T-helper 2 cell treated with Interferon-gamma antibody and Interleukin-4, amounts not matched to agents 5 μg/mL and 100 μg/mL, for 36 hours (primary cell): ENCODE measurements around the gene SIAH2.

Experiments
- DNase-seq: peaks from one replicate; pipeline ENCODE4 v3.0.0; 2021; ENCODE audit warnings: low spot score
- H3K27ac Mint-ChIP-seq: one replicate; pipeline ENCODE4 v1.8.0; 2021; ENCODE audit warnings: mild to moderate bottlenecking, mixed read lengths
- H3K27me3 Mint-ChIP-seq: one replicate; pipeline ENCODE4 v1.8.0; 2021; ENCODE audit warnings: low read depth, mixed read lengths
- H3K36me3 Mint-ChIP-seq: one replicate; pipeline ENCODE4 v1.8.0; 2021; ENCODE audit warnings: low read depth, mixed read lengths
- H3K4me1 Mint-ChIP-seq: one replicate; pipeline ENCODE4 v1.8.0; 2021; ENCODE audit warnings: low read depth, mixed read lengths
- H3K4me3 Mint-ChIP-seq: one replicate; pipeline ENCODE4 v1.8.0; 2022; ENCODE audit warnings: mild to moderate bottlenecking, moderate library complexity, mixed read lengths
- H3K9me3 Mint-ChIP-seq: one replicate; pipeline ENCODE4 v1.8.0; 2021; ENCODE audit warnings: mixed read lengths

The SIAH2 gene

DNA sequence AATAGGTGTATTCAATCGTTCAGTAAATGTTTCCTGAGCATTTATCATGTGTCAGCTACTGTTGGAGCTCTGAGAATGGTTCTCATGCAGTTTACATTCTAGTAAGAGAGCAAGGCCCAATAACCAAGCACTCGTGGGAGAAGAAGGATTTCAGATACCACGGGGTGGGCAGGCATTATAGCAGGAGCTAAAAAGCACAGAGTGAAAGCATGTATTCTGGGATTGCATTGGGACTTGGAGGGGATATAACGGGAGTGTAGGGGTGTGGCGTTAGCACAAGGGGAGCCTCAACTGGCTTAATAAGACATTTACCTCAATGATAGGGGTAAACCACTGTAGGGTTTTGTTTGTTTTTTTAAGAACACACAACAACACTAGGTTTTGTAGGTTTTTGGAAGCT lies 1.6 kb upstream of the SIAH2 start:
- peaks cover 15% of the 10 kb centered on the region for H3K36me3 Mint-ChIP-seq
- no peaks in the 10 kb centered on the region for H3K27me3 Mint-ChIP-seq
- no peaks in the 10 kb centered on the region for H3K9me3 Mint-ChIP-seq
- no peak for DNase-seq
- peaks cover 33% of the 10 kb centered on the region for H3K4me1 Mint-ChIP-seq
- H3K4me3 Mint-ChIP-seq = peak overlapping the region; percentile 98
- H3K27ac Mint-ChIP-seq = peak overlapping the region; percentile 100

DNA sequence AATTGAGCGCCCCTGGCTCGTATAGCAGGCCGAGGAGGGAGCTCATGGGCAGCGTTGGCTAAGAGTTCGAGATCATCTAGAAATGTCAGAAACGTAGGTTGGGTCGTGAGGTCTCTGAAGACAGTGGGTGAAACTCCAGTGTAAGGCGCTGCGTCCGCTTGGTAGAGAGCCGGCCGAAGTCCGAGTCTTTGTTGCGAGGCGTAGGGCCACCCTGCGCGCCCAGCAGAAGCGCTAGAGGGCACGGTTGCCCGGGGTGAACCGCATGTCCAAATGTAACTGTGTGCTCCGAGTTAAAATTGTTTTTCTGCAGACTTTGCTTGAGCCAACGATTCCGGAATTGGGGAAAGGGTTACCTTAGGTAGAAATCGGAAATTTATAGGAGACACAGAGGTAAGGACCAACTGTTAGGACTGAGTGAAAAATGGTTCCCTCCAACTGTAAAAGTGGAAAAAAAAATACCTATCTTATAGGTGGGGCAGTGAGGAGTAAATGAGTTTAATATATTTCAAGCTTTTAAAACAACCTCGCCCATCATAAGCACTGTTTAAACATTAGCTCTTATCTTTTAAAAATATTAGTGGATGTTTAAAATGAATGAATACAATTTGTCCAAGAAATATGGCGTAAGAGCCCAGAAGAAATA lies 993 bp upstream of the SIAH2 start:
- Mint-ChIP-seq H3K36me3 (peaks cover 17% of the 10 kb centered on the region), H3K4me3 (peak overlapping the region; percentile 98), H3K4me1 (peaks cover 39% of the 10 kb centered on the region), H3K27me3 (no peaks in the 10 kb centered on the region), H3K27ac (peak overlapping the region; percentile 100), H3K9me3 (no peaks in the 10 kb centered on the region)
- peak; percentile 54 for DNase-seq

DNA sequence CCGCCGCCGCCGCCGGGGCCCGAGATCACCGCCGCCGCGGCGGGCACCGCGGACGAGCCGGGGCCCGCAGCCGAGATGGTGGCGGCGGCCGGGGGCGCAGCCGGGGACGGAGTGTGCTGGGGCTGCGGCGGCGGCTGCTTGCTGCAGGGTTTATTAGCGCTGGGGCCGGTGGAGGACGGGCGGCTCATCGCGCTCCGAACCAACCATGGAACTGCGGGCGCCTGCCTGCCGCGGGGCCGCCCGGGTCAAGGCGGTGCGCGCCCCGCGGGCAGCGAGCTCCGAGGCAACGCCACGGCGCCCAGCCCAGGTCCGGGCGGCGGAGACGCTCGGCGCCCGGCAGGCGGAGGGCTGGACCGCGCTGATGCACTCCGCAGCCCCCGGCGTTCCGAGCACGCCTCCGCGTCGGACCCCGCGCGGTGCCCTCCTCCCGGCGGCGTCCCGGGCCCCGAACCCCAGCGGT lies 277 bp downstream of the SIAH2 start:
- DNase-seq = no peak
- Mint-ChIP-seq H3K27me3 (no peaks in the 10 kb centered on the region), H3K4me3 (peak overlapping the region; percentile 90), H3K36me3 (peaks cover 26% of the 10 kb centered on the region), H3K9me3 (no peaks in the 10 kb centered on the region), H3K4me1 (peaks cover 47% of the 10 kb centered on the region), H3K27ac (peak overlapping the region; percentile 97)

DNA sequence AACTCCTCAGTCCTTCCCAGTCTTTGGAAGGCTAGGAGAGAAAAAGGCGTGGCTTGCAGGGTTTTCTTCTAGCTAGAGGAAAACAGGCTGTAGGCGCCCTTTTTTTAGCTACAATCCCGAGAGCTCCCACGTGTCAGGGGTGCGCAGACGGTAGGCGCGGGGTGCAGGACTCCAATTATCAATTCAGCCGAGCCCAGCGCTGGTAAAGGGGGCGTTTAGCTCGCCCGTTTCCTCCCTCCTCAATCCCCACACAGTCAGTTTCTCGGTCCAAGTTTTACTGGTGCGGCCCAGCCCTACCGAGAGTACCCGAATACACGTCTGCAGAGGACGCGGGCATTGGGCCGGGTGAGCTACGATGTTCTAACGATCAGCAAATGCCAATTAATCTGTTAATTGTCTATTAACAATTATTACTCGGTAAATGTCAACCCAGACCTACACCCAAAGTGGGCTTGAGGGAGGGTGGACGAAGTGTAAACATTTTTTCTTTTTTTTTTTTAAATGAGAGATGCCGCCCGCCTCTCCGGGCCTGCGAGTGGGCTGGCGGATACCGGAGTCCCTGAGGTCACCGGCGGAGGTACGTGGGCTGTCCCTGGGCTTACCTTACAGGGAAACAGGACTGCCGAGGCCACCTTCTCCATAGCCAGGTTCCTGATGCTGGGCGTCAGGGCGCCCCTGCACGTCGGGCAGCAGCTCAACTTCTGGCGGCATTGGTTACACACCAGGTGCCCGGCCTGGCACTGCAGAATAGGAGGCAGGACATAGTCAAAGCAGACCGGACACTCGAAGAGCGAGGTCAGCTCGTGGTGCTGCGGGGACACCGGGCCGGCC lies 923 bp downstream of the SIAH2 start:
- H3K27ac Mint-ChIP-seq = peak overlapping the region; percentile 97
- no peak for DNase-seq
- peaks cover 51% of the 10 kb centered on the region for H3K4me1 Mint-ChIP-seq
- peaks cover 31% of the 10 kb centered on the region for H3K36me3 Mint-ChIP-seq
- peak overlapping the region; percentile 90 for H3K4me3 Mint-ChIP-seq
- no peaks in the 10 kb centered on the region for H3K27me3 Mint-ChIP-seq
- H3K9me3 Mint-ChIP-seq = no peaks in the 10 kb centered on the region

DNA sequence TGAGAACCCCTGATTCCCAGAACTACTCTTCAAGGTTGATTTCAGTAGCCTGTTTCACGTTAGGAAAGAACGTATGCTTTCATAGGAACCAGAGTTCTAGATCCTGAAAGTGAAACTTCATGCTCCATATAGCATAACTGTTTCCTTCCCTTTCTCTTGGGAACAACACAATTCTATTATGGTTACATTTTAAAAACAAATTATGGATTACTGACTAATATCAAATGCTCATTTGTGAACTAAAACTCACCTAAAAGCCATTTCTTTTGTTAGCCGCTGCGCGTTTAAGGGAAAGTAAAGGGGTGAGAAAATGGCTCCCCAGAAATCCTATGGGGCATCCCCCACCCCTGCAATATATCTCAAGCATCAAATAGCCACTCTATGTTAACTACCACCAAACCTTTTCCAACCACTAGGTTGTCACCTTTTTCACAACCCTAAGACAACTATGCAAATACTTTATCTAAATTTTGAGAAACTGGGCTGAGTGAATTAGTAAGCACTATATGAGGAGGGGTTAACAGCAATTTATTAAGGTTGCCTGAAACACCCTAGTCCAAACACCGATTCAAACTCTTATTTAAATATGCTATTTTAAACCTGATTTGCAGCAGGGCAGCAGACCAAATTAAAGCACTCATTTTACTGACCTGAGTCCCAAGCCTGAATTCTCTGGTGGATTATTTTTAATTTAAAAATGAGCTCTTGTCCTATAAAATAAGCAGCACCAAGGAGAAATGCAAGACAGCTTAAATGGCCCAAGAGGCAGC lies 2.4 kb downstream of the SIAH2 start:
- Mint-ChIP-seq H3K27ac (peak overlapping the region; percentile 97), H3K36me3 (peaks cover 43% of the 10 kb centered on the region), H3K4me1 (peaks cover 51% of the 10 kb centered on the region), H3K27me3 (no peaks in the 10 kb centered on the region), H3K4me3 (peak overlapping the region; percentile 90), H3K9me3 (no peaks in the 10 kb centered on the region)
- peak; percentile 73 for DNase-seq

DNA sequence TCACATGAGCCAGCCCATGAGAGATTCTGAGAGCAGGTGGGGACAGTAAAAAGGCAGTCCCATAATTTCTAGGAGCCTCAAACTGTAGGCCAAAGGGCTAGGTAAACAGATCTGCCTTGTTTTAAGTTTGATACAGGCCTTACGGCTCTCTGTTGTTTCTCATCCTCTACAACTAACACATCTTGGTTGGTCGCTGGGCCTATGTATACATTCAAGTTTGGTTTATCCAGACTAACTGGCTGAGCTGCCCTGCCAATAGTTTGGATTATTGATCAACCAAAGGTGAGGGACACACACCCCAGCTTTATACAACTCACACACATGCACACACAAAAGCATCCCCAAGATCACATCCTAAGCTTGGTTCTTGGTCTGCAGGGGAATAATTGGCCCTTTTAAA lies 3.0 kb downstream of the SIAH2 start:
- H3K36me3 Mint-ChIP-seq = peaks cover 45% of the 10 kb centered on the region
- H3K4me1 Mint-ChIP-seq = peaks cover 48% of the 10 kb centered on the region
- H3K4me3 Mint-ChIP-seq = peak overlapping the region; percentile 90
- no peaks in the 10 kb centered on the region for H3K27me3 Mint-ChIP-seq
- H3K9me3 Mint-ChIP-seq = no peaks in the 10 kb centered on the region
- no peak for DNase-seq
- H3K27ac Mint-ChIP-seq = peak overlapping the region; percentile 97

DNA sequence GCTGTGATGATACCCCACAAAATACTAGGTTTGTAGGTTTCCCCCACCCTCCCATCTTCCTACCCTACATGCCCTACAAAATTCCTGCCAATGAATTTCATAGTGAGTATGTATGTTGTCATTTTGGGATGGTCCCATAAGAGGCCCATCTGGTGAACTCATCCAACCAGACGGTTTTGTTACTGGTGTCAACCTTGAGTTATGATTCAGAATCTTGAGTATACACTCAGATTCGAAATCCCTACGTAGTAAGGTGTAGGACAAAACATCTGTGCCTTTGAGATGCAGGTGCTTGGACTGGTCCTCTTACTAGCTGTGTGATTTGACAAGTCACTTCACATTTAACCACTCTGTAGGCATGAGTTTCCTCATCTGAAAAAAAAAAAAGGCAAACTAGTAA lies 3.6 kb downstream of the SIAH2 start:
- peaks cover 50% of the 10 kb centered on the region for H3K36me3 Mint-ChIP-seq
- peak overlapping the region; percentile 90 for H3K4me3 Mint-ChIP-seq
- no peak for DNase-seq
- peaks cover 1% of the 10 kb centered on the region for H3K9me3 Mint-ChIP-seq
- H3K27me3 Mint-ChIP-seq = no peaks in the 10 kb centered on the region
- H3K4me1 Mint-ChIP-seq = peaks cover 48% of the 10 kb centered on the region
- H3K27ac Mint-ChIP-seq = peak overlapping the region; percentile 97

DNA sequence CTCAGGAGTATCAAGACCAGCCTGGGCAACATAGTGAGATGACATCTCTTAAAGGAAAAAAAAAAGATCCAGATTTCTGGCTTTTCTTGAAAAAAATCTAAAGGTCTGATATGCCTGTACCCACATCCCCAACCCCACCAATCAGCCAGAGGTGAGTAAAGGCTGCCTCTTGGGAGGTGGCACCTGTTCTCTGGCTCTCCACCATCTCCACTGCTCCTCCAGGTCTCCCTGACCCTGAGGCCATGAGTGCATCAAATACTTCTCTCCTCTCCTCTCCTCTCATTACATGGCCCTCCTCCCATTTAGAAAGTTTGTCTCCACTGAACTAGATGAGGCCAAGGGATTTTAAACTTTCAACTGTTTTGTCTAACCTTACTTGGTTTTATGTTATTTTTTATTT lies 5.2 kb downstream of the SIAH2 start:
- H3K27ac Mint-ChIP-seq = peak overlapping the region; percentile 86
- DNase-seq = no peak
- H3K4me1 Mint-ChIP-seq = peaks cover 53% of the 10 kb centered on the region
- no peaks in the 10 kb centered on the region for H3K27me3 Mint-ChIP-seq
- peak overlapping the region; percentile 67 for H3K4me3 Mint-ChIP-seq
- H3K9me3 Mint-ChIP-seq = peaks cover 6% of the 10 kb centered on the region
- H3K36me3 Mint-ChIP-seq = peaks cover 62% of the 10 kb centered on the region

DNA sequence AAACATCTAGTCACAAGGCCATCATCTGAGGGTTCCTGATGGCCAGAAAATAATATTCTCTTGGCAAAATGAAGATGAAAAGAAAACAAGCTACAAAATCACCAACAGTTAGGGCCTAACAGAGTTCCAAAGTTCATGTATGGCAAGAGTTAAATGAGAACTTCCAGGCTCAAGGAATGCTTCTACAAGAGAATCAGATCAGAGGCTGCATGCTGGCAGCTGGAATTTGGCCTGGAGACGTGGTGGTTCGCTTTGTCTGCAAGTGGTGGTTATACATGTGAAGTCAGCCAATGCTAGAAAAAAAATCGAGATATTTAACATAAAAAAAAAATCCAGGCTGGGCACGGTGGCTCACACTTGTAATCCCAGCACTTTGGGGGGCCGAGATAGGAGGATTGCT lies 5.6 kb downstream of the SIAH2 start:
- H3K27ac Mint-ChIP-seq = peak overlapping the region; percentile 34
- peaks cover 6% of the 10 kb centered on the region for H3K9me3 Mint-ChIP-seq
- peaks cover 64% of the 10 kb centered on the region for H3K36me3 Mint-ChIP-seq
- DNase-seq = no peak
- H3K4me3 Mint-ChIP-seq = no peak overlapping the region
- peaks cover 57% of the 10 kb centered on the region for H3K4me1 Mint-ChIP-seq
- no peaks in the 10 kb centered on the region for H3K27me3 Mint-ChIP-seq

DNA sequence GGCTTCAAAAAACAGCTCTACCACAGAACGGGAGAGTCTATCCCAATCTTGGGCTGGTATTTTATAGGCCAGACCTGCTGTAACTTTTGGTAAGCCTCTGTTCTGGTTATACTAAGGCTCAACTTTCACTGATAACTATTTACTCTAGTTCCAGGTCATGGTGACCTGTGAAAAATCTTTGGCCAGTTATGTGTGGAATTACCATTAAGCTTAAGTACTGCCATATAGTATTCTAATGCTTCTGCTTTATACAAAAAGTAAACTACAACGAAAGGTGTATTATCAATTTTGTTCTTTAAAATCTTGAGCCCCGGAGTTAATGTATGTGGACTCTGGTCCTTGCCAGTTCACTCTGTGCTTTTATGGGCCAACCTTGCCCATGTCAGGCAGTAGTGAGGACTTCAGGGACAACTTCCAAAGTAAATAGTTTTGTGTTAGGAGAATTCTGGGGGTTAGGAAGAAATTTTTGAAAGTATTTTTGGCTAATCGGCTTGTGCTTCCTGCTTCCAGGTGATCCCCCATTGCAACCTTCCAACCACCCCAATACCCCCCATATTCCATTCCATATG lies 6.4 kb downstream of the SIAH2 start:
- Mint-ChIP-seq H3K36me3 (peaks cover 62% of the 10 kb centered on the region), H3K4me1 (peaks cover 63% of the 10 kb centered on the region), H3K9me3 (peaks cover 6% of the 10 kb centered on the region), H3K4me3 (no peak overlapping the region), H3K27ac (peak overlapping the region; percentile 59), H3K27me3 (no peaks in the 10 kb centered on the region)
- DNase-seq = no peak

DNA sequence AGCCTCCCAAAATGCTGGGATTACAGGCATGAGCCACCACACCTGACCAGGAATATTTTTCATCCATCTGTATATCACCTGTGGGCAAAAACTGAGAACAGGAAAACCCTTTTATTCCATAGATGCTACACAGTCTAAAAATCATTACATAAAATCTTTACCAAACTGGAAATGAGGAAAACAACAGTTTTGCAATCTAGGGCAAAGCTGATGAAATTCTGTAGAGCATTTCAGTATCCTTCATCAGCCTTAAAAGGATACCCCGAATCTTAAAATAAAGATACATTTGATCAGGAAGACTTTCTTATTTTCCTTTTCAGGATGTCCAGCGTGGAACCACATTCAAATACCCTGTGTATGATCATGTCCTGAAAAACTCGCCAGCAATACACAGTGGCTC lies 7.1 kb downstream of the SIAH2 start:
- Mint-ChIP-seq H3K4me1 (peaks cover 70% of the 10 kb centered on the region), H3K9me3 (peaks cover 6% of the 10 kb centered on the region), H3K27me3 (no peaks in the 10 kb centered on the region), H3K36me3 (peaks cover 57% of the 10 kb centered on the region), H3K27ac (no peak overlapping the region), H3K4me3 (no peak overlapping the region)
- no peak for DNase-seq

DNA sequence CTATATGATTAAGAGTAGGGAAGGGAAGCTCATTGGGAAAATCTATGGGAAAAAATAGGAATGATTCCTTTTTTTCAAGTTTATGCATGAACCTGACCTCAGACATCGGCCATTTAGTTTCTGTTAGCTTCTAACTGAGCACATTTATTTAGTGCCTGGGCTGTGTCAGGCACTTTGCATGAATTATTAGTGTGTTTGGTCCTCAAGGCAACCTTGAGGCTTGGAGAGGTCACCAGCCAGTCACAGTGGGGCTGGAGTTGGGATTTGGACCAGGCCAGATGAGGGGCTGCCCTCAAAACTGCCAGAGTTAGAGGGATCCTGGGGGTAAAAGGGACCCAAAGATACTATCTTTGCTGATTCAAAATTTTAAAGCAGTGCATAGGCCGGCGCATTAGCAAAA lies 8.1 kb downstream of the SIAH2 start:
- DNase-seq = no peak
- no peak overlapping the region for H3K4me3 Mint-ChIP-seq
- peaks cover 72% of the 10 kb centered on the region for H3K4me1 Mint-ChIP-seq
- peaks cover 6% of the 10 kb centered on the region for H3K9me3 Mint-ChIP-seq
- H3K27ac Mint-ChIP-seq = peak overlapping the region; percentile 44
- no peaks in the 10 kb centered on the region for H3K27me3 Mint-ChIP-seq
- peaks cover 57% of the 10 kb centered on the region for H3K36me3 Mint-ChIP-seq

DNA sequence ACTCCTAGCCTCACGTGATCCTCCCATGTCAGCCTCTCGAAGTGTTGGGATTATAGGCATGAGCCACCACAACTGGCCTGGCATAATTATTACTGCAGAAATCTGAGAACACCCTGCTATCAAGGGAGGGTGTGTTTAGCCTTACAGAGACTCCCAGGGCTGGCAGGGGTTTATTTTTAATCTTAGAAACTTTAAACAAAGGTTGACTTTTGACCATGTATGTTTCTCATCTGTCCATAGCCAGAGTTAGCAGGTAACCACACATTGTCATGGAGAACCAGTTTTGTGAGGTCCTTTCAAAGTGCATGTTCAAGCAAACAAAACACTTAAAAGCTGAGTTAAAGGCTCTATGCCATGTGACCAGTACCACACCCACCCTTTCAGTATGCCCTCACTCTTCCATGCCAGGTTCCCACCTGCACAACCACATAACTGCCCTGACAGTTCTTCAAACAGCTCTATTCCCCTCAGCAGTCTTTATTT lies 11.1 kb downstream of the SIAH2 start:
- Mint-ChIP-seq H3K27ac (peak overlapping the region; percentile 57), H3K36me3 (peaks cover 51% of the 10 kb centered on the region), H3K4me1 (peaks cover 70% of the 10 kb centered on the region), H3K4me3 (peak overlapping the region; percentile 1), H3K9me3 (peaks cover 6% of the 10 kb centered on the region), H3K27me3 (no peaks in the 10 kb centered on the region)
- no peak for DNase-seq
